ENCODE data around the gene METTL25B. TPM values are rescaled to one million over a fixed set of nuclear protein-coding genes. Genes with fewer than 3 reads are reported as not detected.

The METTL25B gene
- total and polyA plus RNA-seq, 2 experiments from 2014 or later, result 18.3 to 21.1 TPM

GRCh38 chr1:156741481-156741983, 13.3 kb downstream of the METTL25B start (continued):
- TF ChIP-seq, protein P1, sequence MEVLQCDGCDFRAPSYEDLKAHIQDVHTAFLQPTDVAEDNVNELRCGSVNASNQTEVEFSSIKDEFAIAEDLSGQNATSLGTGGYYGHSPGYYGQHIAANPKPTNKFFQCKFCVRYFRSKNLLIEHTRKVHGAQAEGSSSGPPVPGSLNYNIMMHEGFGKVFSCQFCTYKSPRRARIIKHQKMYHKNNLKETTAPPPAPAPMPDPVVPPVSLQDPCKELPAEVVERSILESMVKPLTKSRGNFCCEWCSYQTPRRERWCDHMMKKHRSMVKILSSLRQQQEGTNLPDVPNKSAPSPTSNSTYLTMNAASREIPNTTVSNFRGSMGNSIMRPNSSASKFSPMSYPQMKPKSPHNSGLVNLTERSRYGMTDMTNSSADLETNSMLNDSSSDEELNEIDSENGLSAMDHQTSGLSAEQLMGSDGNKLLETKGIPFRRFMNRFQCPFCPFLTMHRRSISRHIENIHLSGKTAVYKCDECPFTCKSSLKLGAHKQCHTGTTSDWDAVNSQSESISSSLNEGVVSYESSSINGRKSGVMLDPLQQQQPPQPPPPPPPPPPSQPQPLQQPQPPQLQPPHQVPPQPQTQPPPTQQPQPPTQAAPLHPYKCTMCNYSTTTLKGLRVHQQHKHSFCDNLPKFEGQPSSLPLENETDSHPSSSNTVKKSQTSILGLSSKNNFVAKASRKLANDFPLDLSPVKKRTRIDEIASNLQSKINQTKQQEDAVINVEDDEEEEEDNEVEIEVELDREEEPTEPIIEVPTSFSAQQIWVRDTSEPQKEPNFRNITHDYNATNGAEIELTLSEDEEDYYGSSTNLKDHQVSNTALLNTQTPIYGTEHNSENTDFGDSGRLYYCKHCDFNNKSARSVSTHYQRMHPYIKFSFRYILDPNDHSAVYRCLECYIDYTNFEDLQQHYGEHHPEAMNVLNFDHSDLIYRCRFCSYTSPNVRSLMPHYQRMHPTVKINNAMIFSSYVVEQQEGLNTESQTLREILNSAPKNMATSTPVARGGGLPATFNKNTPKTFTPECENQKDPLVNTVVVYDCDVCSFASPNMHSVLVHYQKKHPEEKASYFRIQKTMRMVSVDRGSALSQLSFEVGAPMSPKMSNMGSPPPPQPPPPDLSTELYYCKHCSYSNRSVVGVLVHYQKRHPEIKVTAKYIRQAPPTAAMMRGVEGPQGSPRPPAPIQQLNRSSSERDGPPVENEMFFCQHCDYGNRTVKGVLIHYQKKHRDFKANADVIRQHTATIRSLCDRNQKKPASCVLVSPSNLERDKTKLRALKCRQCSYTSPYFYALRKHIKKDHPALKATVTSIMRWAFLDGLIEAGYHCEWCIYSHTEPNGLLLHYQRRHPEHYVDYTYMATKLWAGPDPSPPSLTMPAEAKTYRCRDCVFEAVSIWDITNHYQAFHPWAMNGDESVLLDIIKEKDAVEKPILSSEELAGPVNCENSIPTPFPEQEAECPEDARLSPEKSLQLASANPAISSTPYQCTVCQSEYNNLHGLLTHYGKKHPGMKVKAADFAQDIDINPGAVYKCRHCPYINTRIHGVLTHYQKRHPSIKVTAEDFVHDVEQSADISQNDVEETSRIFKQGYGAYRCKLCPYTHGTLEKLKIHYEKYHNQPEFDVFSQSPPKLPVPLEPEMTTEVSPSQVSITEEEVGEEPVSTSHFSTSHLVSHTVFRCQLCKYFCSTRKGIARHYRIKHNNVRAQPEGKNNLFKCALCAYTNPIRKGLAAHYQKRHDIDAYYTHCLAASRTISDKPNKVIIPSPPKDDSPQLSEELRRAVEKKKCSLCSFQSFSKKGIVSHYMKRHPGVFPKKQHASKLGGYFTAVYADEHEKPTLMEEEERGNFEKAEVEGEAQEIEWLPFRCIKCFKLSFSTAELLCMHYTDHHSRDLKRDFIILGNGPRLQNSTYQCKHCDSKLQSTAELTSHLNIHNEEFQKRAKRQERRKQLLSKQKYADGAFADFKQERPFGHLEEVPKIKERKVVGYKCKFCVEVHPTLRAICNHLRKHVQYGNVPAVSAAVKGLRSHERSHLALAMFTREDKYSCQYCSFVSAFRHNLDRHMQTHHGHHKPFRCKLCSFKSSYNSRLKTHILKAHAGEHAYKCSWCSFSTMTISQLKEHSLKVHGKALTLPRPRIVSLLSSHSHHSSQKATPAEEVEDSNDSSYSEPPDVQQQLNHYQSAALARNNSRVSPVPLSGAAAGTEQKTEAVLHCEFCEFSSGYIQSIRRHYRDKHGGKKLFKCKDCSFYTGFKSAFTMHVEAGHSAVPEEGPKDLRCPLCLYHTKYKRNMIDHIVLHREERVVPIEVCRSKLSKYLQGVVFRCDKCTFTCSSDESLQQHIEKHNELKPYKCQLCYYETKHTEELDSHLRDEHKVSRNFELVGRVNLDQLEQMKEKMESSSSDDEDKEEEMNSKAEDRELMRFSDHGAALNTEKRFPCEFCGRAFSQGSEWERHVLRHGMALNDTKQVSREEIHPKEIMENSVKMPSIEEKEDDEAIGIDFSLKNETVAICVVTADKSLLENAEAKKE (CRISPR knock-in tag; IDR thresholded peaks at IDR 0.05), result no peak
- TF ChIP-seq NANOG (IDR thresholded peaks at IDR 0.05; ENCODE audit: borderline replicate concordance) (no peak), POLR2AphosphoS5 (IDR thresholded peaks at IDR 0.05; ENCODE audit: low read depth) (no peak)
- TF ChIP-seq, protein P2, sequence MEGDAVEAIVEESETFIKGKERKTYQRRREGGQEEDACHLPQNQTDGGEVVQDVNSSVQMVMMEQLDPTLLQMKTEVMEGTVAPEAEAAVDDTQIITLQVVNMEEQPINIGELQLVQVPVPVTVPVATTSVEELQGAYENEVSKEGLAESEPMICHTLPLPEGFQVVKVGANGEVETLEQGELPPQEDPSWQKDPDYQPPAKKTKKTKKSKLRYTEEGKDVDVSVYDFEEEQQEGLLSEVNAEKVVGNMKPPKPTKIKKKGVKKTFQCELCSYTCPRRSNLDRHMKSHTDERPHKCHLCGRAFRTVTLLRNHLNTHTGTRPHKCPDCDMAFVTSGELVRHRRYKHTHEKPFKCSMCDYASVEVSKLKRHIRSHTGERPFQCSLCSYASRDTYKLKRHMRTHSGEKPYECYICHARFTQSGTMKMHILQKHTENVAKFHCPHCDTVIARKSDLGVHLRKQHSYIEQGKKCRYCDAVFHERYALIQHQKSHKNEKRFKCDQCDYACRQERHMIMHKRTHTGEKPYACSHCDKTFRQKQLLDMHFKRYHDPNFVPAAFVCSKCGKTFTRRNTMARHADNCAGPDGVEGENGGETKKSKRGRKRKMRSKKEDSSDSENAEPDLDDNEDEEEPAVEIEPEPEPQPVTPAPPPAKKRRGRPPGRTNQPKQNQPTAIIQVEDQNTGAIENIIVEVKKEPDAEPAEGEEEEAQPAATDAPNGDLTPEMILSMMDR (conservative IDR thresholded peaks at IDR 0.05; ENCODE audit: low read depth in 2 of 2), result no peak

GRCh38 chr1:156742017-156742416, 13.7 kb downstream of the METTL25B start:
- Mint-ChIP-seq H3K27me3 (ENCODE audit: insufficient read depth, low read depth, poor library complexity) (peaks cover 35% of the 10 kb centered on the region), H3K9me3 (no peaks in the 10 kb centered on the region; the same call in 1 of the 3 replicates), H3K4me3 (peak overlapping the region; percentile 98), H3K4me1 (peaks cover 36% of the 10 kb centered on the region), H3K36me3 (ENCODE audit: low read depth) (peaks cover 58% of the 10 kb centered on the region), H3K27ac (peak overlapping the region; percentile 99)
- H3K4me3 ChIP-seq, result peak overlapping the region; percentile 36
- no peak for DNase-seq (ENCODE audit: low spot score)
- peak overlapping the region; percentile 60 for H3K4me2 ChIP-seq
- peaks cover 9% of the 10 kb centered on the region for H4K20me1 ChIP-seq (replicated peaks; ENCODE audit: insufficient read depth)
- ATAC-seq, result no peak
- H3K79me2 ChIP-seq (replicated peaks; ENCODE audit: insufficient read depth), result peaks cover 28% of the 10 kb centered on the region
- no peak overlapping the region for H2AFZ ChIP-seq
- peak overlapping the region; percentile 84 for H3K27ac ChIP-seq (ENCODE audit: low read depth)
- H3K4me1 ChIP-seq (ENCODE audit: insufficient read depth), result peaks cover 40% of the 10 kb centered on the region
- H3K27me3 ChIP-seq (ENCODE audit: insufficient read depth), result no peaks in the 10 kb centered on the region
- peaks cover 28% of the 10 kb centered on the region for H3F3A ChIP-seq (replicated peaks; ENCODE audit: low read depth)
- peaks cover 5% of the 10 kb centered on the region; the same call in 1 of the 2 replicates for H3K36me3 ChIP-seq (ENCODE audit: insufficient read depth)
- no peaks in the 10 kb centered on the region for H3K9me2 ChIP-seq (ENCODE audit: insufficient read depth)
- no peak for TF ChIP-seq ETS1 (IDR thresholded peaks at IDR 0.05)
- TF ChIP-seq, protein P3, sequence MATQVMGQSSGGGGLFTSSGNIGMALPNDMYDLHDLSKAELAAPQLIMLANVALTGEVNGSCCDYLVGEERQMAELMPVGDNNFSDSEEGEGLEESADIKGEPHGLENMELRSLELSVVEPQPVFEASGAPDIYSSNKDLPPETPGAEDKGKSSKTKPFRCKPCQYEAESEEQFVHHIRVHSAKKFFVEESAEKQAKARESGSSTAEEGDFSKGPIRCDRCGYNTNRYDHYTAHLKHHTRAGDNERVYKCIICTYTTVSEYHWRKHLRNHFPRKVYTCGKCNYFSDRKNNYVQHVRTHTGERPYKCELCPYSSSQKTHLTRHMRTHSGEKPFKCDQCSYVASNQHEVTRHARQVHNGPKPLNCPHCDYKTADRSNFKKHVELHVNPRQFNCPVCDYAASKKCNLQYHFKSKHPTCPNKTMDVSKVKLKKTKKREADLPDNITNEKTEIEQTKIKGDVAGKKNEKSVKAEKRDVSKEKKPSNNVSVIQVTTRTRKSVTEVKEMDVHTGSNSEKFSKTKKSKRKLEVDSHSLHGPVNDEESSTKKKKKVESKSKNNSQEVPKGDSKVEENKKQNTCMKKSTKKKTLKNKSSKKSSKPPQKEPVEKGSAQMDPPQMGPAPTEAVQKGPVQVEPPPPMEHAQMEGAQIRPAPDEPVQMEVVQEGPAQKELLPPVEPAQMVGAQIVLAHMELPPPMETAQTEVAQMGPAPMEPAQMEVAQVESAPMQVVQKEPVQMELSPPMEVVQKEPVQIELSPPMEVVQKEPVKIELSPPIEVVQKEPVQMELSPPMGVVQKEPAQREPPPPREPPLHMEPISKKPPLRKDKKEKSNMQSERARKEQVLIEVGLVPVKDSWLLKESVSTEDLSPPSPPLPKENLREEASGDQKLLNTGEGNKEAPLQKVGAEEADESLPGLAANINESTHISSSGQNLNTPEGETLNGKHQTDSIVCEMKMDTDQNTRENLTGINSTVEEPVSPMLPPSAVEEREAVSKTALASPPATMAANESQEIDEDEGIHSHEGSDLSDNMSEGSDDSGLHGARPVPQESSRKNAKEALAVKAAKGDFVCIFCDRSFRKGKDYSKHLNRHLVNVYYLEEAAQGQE (IDR thresholded peaks at IDR 0.05; ENCODE audit: unreplicated experiment), result no peak
- no peak for TF ChIP-seq EZH2 (IDR thresholded peaks at IDR 0.05; ENCODE audit: low read depth, unreplicated experiment)
- no peak for TF ChIP-seq ZNF114 (CRISPR knock-in tag; IDR thresholded peaks at IDR 0.05)
- no peak for TF ChIP-seq JUNB (IDR thresholded peaks at IDR 0.05; ENCODE audit: unreplicated experiment)
- TF ChIP-seq STAT1 (IDR thresholded peaks at IDR 0.05; ENCODE audit: unreplicated experiment), result no peak
- no peak for TF ChIP-seq ZNF331 (CRISPR knock-in tag; IDR thresholded peaks at IDR 0.05; ENCODE audit: low read depth)

All from GM23338 (cell line).